HG03521 (cell line): Measurements from ENCODE around the gene EHMT2.
"Not testable (repeated sequence)": the region's sequence is repeated elsewhere in the genome, so short reads cannot be mapped to it uniquely, and the experiment has no call there.

Experiments
- ATAC-seq: cut with Tn5 transposase; IDR thresholded peaks from one replicate; pipeline ENCODE4 v1.9.1; 2021; ENCODE audit warnings: mild to moderate bottlenecking, moderate library complexity; ENCODE audit not compliant: unreplicated experiment

Gene EHMT2

GRCh38 chr6:31897612-31898382, at the start of gene EHMT2:
Gene EHMT2, minus strand, starts transcription at chr6:31897698. Its CDS starts 21 bp downstream, at chr6:31897677.
- ATAC-seq, result peak; percentile 59

- no peak for ATAC-seq
Observed at GRCh38 chr6:31947070-31947675, 49.7 kb upstream of the EHMT2 start.

- no peak for ATAC-seq
Observed at GRCh38 chr6:31946370-31946885, 48.9 kb upstream of the EHMT2 start.

GRCh38 chr6:31945507-31946369, 48.2 kb upstream of the EHMT2 start, which contains the start of gene CFB:
Gene CFB, plus strand, starts transcription at chr6:31946095. Its CDS starts 127 bp downstream, at chr6:31946222.
- no peak for ATAC-seq

- ATAC-seq, result no peak
Observed at GRCh38 chr6:31945154-31945506, 47.6 kb upstream of the EHMT2 start.

GRCh38 chr6:31943742-31944141, 46.2 kb upstream of the EHMT2 start:
- no peak for ATAC-seq

GRCh38 chr6:31940256-31940664, 42.8 kb upstream of the EHMT2 start:
- ATAC-seq, result no peak

GRCh38 chr6:31935823-31936222, 38.3 kb upstream of the EHMT2 start:
- no peak for ATAC-seq

- ATAC-seq, result no peak
Observed at GRCh38 chr6:31935021-31935420, 37.5 kb upstream of the EHMT2 start.

- ATAC-seq, result no peak
Observed at GRCh38 chr6:31933537-31933936, 36.0 kb upstream of the EHMT2 start.

- not testable (repeated sequence) for ATAC-seq
Observed at GRCh38 chr6:31932137-31932536, 34.6 kb upstream of the EHMT2 start.

GRCh38 chr6:31930962-31931361, 33.5 kb upstream of the EHMT2 start:
- no peak for ATAC-seq

GRCh38 chr6:31928672-31928939, 31.1 kb upstream of the EHMT2 start:
- no peak for ATAC-seq

GRCh38 chr6:31927863-31928671, 30.6 kb upstream of the EHMT2 start:
- ATAC-seq, result no peak

- no peak for ATAC-seq
Observed at GRCh38 chr6:31927242-31927862, 29.9 kb upstream of the EHMT2 start, which contains the start of gene C2. Gene C2, plus strand, starts transcription at chr6:31927717. Its CDS starts 36 bp downstream, at chr6:31927753.

GRCh38 chr6:31922942-31923341, 25.4 kb upstream of the EHMT2 start:
- ATAC-seq, result no peak

GRCh38 chr6:31920811-31921210, 23.3 kb upstream of the EHMT2 start:
- no peak for ATAC-seq

- ATAC-seq, result no peak
Observed at GRCh38 chr6:31919624-31920303, 22.3 kb upstream of the EHMT2 start.

- no peak for ATAC-seq
Observed at GRCh38 chr6:31918069-31918720, 20.7 kb upstream of the EHMT2 start.
